WTC11 (cell line): ENCODE measurements around the gene PAWR. TPM values are rescaled to one million over a fixed set of nuclear protein-coding genes. Genes with fewer than 3 reads are reported as not detected.

ENCODE experiments used
- ATAC-seq: fragments of 200-7000 bp; cut with Tn5 transposase; 2 replicates; pipeline ENCODE4 v1.10.0; 2021; ENCODE audit warnings: mild to moderate bottlenecking, moderate library complexity
- CTCF ChIA-PET: fragments of 300-600 bp; sonication (Branson Sonifier 250); formaldehyde crosslinking; loops from one replicate; lab custom pipeline; 2021; ENCODE audit warnings: antibody characterized with exemption; lab: Charles Lee
- POLR2A ChIA-PET: fragments of 350-600 bp; sonication (Branson Sonifier 250); formaldehyde crosslinking; loops from one replicate; lab custom pipeline; 2021; ENCODE audit warnings: antibody characterized with exemption; lab: Charles Lee
- DNase-seq: peaks from one replicate; pipeline ENCODE4 v3.0.0; 2021; ENCODE audit warnings: low spot score
- H3K27ac Mint-ChIP-seq: 2 replicates; pipeline ENCODE4 v1.8.0; 2021; ENCODE audit warnings: mixed read lengths
- H3K27me3 Mint-ChIP-seq: 2 replicates; pipeline ENCODE4 v1.8.0; 2021; ENCODE audit warnings: low read depth, mild to moderate bottlenecking, moderate library complexity, mixed read lengths
- H3K36me3 Mint-ChIP-seq: 2 replicates; pipeline ENCODE4 v1.8.0; 2021; ENCODE audit warnings: mixed read lengths
- H3K4me1 Mint-ChIP-seq: 2 replicates; pipeline ENCODE4 v1.8.0; 2022; ENCODE audit warnings: mixed read lengths
- H3K4me3 Mint-ChIP-seq: 2 replicates; pipeline ENCODE4 v1.8.0; 2021; ENCODE audit warnings: mild to moderate bottlenecking, moderate library complexity, mixed read lengths
- H3K9me3 Mint-ChIP-seq: 2 replicates; pipeline ENCODE4 v1.8.0; 2021; ENCODE audit warnings: mixed read lengths
- CBFB ChIP-seq: sonication (generic); formaldehyde crosslinking; IDR thresholded peaks from 2 replicates; pipeline ENCODE4 v1.8.1; 2022; ENCODE audit warnings: mild to moderate bottlenecking, low read depth, missing genetic modification reagents
- GABPB1 ChIP-seq: sonication (generic); formaldehyde crosslinking; IDR thresholded peaks from 2 replicates; pipeline ENCODE4 v1.8.1; 2023; ENCODE audit warnings: mild to moderate bottlenecking, missing genetic modification reagents
- GTF2I ChIP-seq: fragments of 250-450 bp; sonication (Bioruptor Pico); conservative IDR thresholded peaks from 2 replicates; pipeline ENCODE4 v1.4.0; 2021; ENCODE audit warnings: mild to moderate bottlenecking
- IRF2 ChIP-seq: sonication (generic); formaldehyde crosslinking; IDR thresholded peaks from 2 replicates; pipeline ENCODE4 v1.8.0; 2022; ENCODE audit warnings: low read depth, missing genetic modification reagents, borderline replicate concordance
- MLX ChIP-seq: sonication (generic); formaldehyde crosslinking; IDR thresholded peaks from 2 replicates; pipeline ENCODE4 v1.8.1; 2023; ENCODE audit warnings: mild to moderate bottlenecking, missing genetic modification reagents, moderate library complexity
- MYBL2 ChIP-seq: sonication (generic); formaldehyde crosslinking; IDR thresholded peaks from 2 replicates; pipeline ENCODE4 v1.8.1; 2023; ENCODE audit warnings: mild to moderate bottlenecking, moderate library complexity, missing genetic modification reagents
- NR2C2 ChIP-seq: sonication (generic); formaldehyde crosslinking; IDR thresholded peaks from 2 replicates; pipeline ENCODE4 v1.8.0; 2022; ENCODE audit warnings: mild to moderate bottlenecking, missing genetic modification reagents
- NR3C1 ChIP-seq: sonication (generic); formaldehyde crosslinking; conservative IDR thresholded peaks from 2 replicates; pipeline ENCODE4 v1.8.1; 2023; ENCODE audit warnings: low read depth, mild to moderate bottlenecking, missing genetic modification reagents
- PRRX2 ChIP-seq: fragments of 250-450 bp; sonication (Bioruptor Pico); IDR thresholded peaks from 2 replicates; pipeline ENCODE4 v1.8.0; 2021; ENCODE audit warnings: mild to moderate bottlenecking
- SOX15 ChIP-seq: fragments of 250-450 bp; sonication (Bioruptor Pico); IDR thresholded peaks from 2 replicates; pipeline ENCODE4 v1.9.0; 2021; ENCODE audit warnings: mild to moderate bottlenecking
- ZNF138 ChIP-seq: sonication (generic); formaldehyde crosslinking; conservative IDR thresholded peaks from 2 replicates; pipeline ENCODE4 v1.8.1; 2022; ENCODE audit warnings: mild to moderate bottlenecking, moderate library complexity, missing genetic modification reagents
- ZNF219 ChIP-seq: sonication (generic); formaldehyde crosslinking; IDR thresholded peaks from 2 replicates; pipeline ENCODE4 v1.8.0; 2023; ENCODE audit warnings: missing genetic modification reagents, mild to moderate bottlenecking, borderline replicate concordance
- ZNF396 ChIP-seq: fragments of 250-450 bp; sonication (Bioruptor Pico); IDR thresholded peaks from 2 replicates; pipeline ENCODE4 v1.8.0; 2021; ENCODE audit warnings: mild to moderate bottlenecking, moderate library complexity, borderline replicate concordance
- ZNF423 ChIP-seq: fragments of 250-450 bp; sonication (Bioruptor Pico); IDR thresholded peaks from 2 replicates; pipeline ENCODE4 v2.1.2; 2022; ENCODE audit warnings: mild to moderate bottlenecking, moderate library complexity
- ZNF512 ChIP-seq: sonication (generic); formaldehyde crosslinking; IDR thresholded peaks from 2 replicates; pipeline ENCODE4 v1.8.1; 2022; ENCODE audit warnings: missing genetic modification reagents, borderline replicate concordance
- total RNA-seq: library from RNA; stranded (reverse); gene quantifications from 3 replicates; pipeline ENCODE4 v1.2.3, GENCODE V29; 2021
- TF ChIP-seq, protein P1 (sequence below): sonication (generic); formaldehyde crosslinking; IDR thresholded peaks from 2 replicates; pipeline ENCODE4 v1.8.0; 2023; ENCODE audit warnings: mild to moderate bottlenecking, missing genetic modification reagents
- TF ChIP-seq, protein P2 (sequence below): sonication (generic); formaldehyde crosslinking; IDR thresholded peaks from 2 replicates; pipeline ENCODE4 v1.8.1; 2023; ENCODE audit warnings: mild to moderate bottlenecking, missing genetic modification reagents
- TF ChIP-seq, protein P3 (sequence below): sonication (generic); formaldehyde crosslinking; IDR thresholded peaks from 2 replicates; pipeline ENCODE4 v1.8.0; 2022; ENCODE audit warnings: mild to moderate bottlenecking, missing genetic modification reagents
- TF ChIP-seq, protein P4 (sequence below): fragments of 250-450 bp; sonication (Bioruptor Pico); IDR thresholded peaks from 2 replicates; pipeline ENCODE4 v1.8.0; 2021; ENCODE audit warnings: mild to moderate bottlenecking

The PAWR gene
- total RNA-seq, 1 experiment from 2014 or later = 397 TPM

DNA sequence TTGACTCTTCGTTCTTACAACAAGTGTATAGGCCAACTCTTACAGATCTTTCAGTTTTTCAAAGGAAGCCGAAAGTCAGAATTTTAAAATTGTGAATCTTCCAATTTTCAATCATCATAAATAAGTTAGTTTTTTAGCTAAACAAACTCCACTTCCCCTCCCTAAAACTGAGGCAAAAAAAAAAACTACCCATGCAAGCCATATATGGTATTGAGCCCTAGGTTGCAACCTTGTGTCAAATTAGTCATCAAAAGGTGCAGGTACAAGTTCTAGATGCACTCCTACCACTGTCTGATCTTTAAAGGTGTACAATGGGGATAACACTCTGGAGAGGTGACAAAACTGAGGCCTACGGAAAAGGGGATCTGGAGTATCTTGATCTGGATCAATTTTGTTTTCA, 97.9 kb downstream of the PAWR start (continued):
- no peak for TF ChIP-seq ZNF512 (CRISPR knock-in tag)
- TF ChIP-seq GTF2I (CRISPR knock-in tag) = no peak

DNA sequence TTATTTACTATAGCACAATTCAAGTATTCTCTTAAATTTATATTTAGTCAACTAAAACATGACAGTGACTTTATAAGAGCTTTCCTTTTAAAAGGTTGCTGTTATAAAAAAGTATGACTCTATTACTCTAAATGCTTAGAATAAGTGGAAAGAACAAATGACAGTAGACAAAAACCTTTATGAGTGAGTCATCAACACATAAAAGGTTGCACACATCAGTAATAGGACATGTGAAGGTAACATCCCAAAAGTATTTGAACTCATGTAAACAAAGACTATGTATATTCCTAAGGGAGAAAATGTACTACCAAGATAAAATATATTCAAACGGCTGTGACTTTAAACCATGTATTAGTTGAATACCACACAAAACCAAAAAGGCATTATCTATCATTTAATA, 98.8 kb downstream of the PAWR start:
- H3K9me3 Mint-ChIP-seq = no peaks in the 10 kb centered on the region
- no peak overlapping the region for H3K27ac Mint-ChIP-seq
- H3K4me1 Mint-ChIP-seq = peaks cover 5% of the 10 kb centered on the region; the same call in 1 of the 2 replicates
- peaks cover 40% of the 10 kb centered on the region for H3K36me3 Mint-ChIP-seq
- ChIA-PET CTCF (no interaction called here), POLR2A (no interaction called here)
- DNase-seq (no peak), ATAC-seq (no peak)
- no peaks in the 10 kb centered on the region for H3K27me3 Mint-ChIP-seq
- H3K4me3 Mint-ChIP-seq = no peak overlapping the region
- TF ChIP-seq MLX = no peak

DNA sequence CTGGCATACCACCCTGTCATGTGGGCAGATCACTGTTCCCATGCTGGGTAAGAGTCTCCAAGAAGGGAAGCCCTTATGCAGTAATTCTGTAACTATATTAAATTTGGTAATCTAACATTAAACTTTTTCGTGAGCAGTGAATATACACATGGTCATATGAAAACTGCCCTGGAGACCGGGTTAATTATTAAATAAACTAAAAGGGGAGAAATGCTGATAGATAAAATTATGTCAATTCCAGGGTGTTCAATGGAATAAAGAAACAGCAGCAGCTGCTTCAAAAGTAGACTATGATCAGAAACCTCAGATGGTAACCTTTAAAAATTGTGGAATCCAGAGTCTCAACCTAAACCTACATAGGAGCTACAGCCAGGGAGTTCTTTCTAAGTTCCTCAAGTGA, 100.0 kb downstream of the PAWR start:
- ChIA-PET CTCF (no interaction called here), POLR2A (interaction anchor here (1.0 kb wide), 1 partner anchor 9 kb away, joined by 6 read pairs; no protein-coding TSS in a partner anchor)
- DNase-seq (no peak), ATAC-seq (no peak)
- Mint-ChIP-seq H3K27ac (peak overlapping the region; percentile 36; the same call in 1 of the 2 replicates), H3K9me3 (no peaks in the 10 kb centered on the region), H3K27me3 (no peaks in the 10 kb centered on the region), H3K4me1 (no peaks in the 10 kb centered on the region), H3K4me3 (no peak overlapping the region), H3K36me3 (peaks cover 43% of the 10 kb centered on the region)
- TF ChIP-seq ZNF512 (CRISPR knock-in tag) (no peak), NR3C1 (CRISPR knock-in tag) (no peak), NR2C2 (CRISPR knock-in tag) (no peak), PRRX2 (no peak), GABPB1 (no peak), ZNF396 (CRISPR knock-in tag) (no peak), MYBL2 (CRISPR knock-in tag) (no peak), SOX15 (CRISPR knock-in tag) (no peak), IRF2 (CRISPR knock-in tag) (no peak), CBFB (CRISPR knock-in tag) (no peak), ZNF423 (no peak), ZNF138 (CRISPR knock-in tag) (no peak), ZNF219 (CRISPR knock-in tag) (no peak)
- TF ChIP-seq, protein P1, sequence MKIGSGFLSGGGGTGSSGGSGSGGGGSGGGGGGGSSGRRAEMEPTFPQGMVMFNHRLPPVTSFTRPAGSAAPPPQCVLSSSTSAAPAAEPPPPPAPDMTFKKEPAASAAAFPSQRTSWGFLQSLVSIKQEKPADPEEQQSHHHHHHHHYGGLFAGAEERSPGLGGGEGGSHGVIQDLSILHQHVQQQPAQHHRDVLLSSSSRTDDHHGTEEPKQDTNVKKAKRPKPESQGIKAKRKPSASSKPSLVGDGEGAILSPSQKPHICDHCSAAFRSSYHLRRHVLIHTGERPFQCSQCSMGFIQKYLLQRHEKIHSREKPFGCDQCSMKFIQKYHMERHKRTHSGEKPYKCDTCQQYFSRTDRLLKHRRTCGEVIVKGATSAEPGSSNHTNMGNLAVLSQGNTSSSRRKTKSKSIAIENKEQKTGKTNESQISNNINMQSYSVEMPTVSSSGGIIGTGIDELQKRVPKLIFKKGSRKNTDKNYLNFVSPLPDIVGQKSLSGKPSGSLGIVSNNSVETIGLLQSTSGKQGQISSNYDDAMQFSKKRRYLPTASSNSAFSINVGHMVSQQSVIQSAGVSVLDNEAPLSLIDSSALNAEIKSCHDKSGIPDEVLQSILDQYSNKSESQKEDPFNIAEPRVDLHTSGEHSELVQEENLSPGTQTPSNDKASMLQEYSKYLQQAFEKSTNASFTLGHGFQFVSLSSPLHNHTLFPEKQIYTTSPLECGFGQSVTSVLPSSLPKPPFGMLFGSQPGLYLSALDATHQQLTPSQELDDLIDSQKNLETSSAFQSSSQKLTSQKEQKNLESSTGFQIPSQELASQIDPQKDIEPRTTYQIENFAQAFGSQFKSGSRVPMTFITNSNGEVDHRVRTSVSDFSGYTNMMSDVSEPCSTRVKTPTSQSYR (CRISPR knock-in tag) = no peak
- TF ChIP-seq, protein P2, sequence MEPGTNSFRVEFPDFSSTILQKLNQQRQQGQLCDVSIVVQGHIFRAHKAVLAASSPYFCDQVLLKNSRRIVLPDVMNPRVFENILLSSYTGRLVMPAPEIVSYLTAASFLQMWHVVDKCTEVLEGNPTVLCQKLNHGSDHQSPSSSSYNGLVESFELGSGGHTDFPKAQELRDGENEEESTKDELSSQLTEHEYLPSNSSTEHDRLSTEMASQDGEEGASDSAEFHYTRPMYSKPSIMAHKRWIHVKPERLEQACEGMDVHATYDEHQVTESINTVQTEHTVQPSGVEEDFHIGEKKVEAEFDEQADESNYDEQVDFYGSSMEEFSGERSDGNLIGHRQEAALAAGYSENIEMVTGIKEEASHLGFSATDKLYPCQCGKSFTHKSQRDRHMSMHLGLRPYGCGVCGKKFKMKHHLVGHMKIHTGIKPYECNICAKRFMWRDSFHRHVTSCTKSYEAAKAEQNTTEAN (CRISPR knock-in tag) = no peak
- TF ChIP-seq, protein P3, sequence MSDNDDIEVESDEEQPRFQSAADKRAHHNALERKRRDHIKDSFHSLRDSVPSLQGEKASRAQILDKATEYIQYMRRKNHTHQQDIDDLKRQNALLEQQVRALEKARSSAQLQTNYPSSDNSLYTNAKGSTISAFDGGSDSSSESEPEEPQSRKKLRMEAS = no peak
- TF ChIP-seq, protein P4, sequence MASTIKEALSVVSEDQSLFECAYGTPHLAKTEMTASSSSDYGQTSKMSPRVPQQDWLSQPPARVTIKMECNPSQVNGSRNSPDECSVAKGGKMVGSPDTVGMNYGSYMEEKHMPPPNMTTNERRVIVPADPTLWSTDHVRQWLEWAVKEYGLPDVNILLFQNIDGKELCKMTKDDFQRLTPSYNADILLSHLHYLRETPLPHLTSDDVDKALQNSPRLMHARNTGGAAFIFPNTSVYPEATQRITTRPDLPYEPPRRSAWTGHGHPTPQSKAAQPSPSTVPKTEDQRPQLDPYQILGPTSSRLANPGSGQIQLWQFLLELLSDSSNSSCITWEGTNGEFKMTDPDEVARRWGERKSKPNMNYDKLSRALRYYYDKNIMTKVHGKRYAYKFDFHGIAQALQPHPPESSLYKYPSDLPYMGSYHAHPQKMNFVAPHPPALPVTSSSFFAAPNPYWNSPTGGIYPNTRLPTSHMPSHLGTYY (CRISPR knock-in tag) = no peak
